ENCODE data around the gene ASTE1. TPM values are rescaled to one million over a fixed set of nuclear protein-coding genes. Genes with fewer than 3 reads are reported as not detected.
"Not testable (repeated sequence)": the region's sequence is repeated elsewhere in the genome, so short reads cannot be mapped to it uniquely, and the experiment has no call there.

The ASTE1 gene, protein sequence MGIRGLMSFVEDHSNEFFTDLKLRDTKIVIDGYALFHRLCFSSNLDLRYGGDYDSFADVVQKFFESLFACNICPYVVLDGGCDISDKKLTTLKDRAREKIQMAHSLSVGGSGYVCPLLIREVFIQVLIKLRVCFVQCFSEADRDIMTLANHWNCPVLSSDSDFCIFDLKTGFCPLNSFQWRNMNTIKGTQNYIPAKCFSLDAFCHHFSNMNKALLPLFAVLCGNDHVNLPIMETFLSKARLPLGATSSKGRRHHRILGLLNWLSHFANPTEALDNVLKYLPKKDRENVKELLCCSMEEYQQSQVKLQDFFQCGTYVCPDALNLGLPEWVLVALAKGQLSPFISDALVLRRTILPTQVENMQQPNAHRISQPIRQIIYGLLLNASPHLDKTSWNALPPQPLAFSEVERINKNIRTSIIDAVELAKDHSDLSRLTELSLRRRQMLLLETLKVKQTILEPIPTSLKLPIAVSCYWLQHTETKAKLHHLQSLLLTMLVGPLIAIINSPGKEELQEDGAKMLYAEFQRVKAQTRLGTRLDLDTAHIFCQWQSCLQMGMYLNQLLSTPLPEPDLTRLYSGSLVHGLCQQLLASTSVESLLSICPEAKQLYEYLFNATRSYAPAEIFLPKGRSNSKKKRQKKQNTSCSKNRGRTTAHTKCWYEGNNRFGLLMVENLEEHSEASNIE
- total RNA-seq = 10 to 100 TPM; 10.2 to 10.8 TPM

DNA sequence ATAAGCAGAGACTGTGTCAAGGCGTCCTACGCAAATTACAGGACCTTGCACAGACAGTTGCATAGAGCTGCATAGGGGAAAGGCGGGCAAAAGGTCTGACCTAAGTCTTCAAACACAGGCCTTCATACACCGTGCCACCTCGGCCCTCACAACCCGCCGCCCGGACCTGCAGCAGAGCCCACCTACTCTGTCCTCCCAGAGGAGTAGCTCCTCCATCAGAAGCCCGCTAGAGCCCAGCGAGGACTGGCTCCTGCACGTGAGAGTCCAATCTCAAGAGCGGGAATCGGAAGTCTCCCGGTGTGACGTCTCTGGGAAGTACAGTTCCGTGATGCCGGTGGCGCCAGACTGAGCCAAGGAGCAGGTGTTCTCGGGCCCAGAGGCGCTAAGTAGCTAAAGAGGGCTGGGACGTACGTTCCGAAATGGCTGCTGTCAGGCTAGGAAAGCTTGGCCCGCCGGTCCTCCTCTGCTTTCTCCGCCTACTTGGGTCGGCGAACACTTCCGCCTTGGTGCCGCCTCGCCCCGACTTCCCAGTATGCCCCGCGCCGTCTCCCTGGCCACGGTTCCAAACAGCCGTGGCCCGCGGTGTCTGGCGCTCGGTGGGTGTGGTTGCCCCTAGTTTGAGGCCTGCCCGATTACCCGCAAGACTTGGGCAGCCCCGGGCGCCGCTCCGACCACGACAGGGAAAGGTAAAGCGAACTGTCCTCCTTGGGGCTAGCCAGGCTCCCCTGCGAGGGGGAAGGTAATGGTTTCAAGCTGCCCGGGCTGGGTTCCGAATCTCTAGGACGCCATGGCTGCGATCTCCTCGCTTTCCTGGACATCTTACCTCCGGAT, at the start of gene ASTE1, which contains the start of gene NEK11:
TSS of gene ASTE1 (minus strand) at position 505 of the 831 bp plus-strand sequence. CDS start 1,519 bp downstream, outside the sequence.
TSS of gene NEK11 (plus strand) at position 557 of the 831 bp plus-strand sequence. CDS start 2,832 bp downstream, outside the sequence.
- Mint-ChIP-seq H3K36me3 (ENCODE audit: insufficient read depth in 2 of 2) (peaks cover 3 to 18% of the 10 kb centered on the region in 2 donors), H3K27ac (peak within 1 kb of the TSS; percentile 90), H3K4me1 (ENCODE audit: low read depth) (peaks cover 47% of the 10 kb centered on the region), H3K4me3 (peak within 1 kb of the TSS; percentile 92 to 95), H3K27me3 (ENCODE audit: low read depth) (no peaks in the 10 kb centered on the region), H3K9me3 (peaks cover 0 to 2% of the 10 kb centered on the region in 2 donors)
- DNase-seq (peak; percentile 90 to 93), ATAC-seq (replicated peaks in 1 of 2) (peak; percentile 98 to 99)

DNA sequence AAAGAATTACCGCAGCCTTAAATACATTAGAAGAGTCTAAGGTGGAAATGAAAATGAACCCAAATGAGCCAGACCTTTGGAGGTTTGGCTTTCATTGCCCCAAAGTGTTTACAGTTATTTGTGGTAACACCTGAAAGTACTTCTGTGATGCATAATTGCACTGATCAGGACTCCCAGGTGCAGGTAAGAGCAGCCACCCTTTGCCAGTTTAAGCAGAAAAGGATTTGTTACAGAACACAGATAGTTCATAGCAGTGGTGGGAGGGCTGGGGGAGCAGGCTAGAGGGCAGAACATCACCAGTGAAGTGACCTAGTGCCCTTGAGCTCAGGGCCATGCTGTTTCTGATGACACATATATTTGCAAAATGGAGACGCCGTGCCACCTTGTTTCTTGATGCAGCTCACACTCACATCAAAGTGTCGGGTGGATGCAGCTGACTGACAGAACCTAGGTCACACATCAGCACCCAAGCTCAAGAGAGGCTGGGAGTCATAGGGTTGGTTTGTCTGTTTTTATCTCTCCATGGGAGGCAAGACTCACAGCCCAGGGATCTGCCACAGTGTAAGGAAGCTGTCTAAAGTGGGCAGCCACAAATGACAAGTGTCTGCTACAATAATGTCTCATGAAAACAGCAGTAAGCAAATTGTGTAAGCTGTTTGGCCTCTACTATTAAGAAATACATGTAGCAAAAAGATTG, 49.2 kb upstream of the ASTE1 start:
- Mint-ChIP-seq H3K36me3 (ENCODE audit: insufficient read depth in 2 of 2) (no peaks in the 10 kb centered on the region), H3K4me3 (no peak overlapping the region), H3K27ac (no peak overlapping the region), H3K27me3 (ENCODE audit: low read depth) (no peaks in the 10 kb centered on the region), H3K9me3 (no peaks in the 10 kb centered on the region), H3K4me1 (ENCODE audit: low read depth) (peaks cover 7% of the 10 kb centered on the region)
- no peak for ATAC-seq (replicated peaks in 1 of 2)
- no peak for DNase-seq

DNA sequence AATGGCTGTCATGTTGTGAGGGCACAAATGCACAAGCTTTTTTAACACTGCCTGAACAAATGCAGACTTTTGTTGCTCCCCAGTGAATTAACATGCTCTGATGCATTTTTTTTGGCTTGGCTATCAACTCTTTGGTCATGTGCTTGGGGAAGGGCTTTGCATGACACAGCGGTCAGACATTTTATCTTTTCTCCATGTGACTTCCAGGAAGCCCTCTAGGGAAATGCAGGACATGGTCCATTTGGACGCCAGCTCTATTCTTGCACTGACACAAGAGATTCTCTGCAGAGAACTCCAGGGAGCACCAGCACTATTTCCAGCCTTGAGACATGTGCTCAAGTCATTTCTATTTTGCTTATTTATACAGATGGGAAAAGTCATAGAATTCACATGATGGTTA, 46.2 kb upstream of the ASTE1 start:
- peaks cover 7% of the 10 kb centered on the region for H3K4me1 Mint-ChIP-seq (ENCODE audit: low read depth)
- no peak overlapping the region for H3K27ac Mint-ChIP-seq
- no peak overlapping the region for H3K4me3 Mint-ChIP-seq
- DNase-seq (no peak), ATAC-seq (replicated peaks in 1 of 2) (no peak)
- H3K9me3 Mint-ChIP-seq = no peaks in the 10 kb centered on the region
- H3K27me3 Mint-ChIP-seq (ENCODE audit: low read depth) = no peaks in the 10 kb centered on the region
- H3K36me3 Mint-ChIP-seq (ENCODE audit: insufficient read depth in 2 of 2) = no peaks in the 10 kb centered on the region

DNA sequence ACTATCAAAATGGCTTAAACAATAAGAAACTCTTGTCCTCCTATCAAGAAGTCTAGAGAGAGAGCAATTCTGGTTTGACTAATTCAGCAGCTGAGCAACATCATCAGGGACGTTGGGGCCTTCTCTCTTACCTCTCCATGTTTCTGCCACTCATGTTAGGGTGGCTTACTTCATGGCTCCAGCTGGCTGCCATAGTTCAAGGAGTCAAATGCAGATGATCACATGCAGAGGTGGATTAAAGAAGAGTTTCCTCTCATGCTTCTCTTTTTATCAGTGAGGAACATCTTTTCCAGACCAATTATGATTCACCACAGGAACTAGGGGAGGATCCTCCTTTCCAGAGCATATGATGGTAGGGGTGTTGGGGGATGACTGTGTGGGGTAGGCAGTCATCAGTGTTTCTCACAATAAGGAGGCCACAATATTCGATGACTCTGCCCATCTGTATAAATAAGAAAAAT, 45.5 kb upstream of the ASTE1 start:
- no peaks in the 10 kb centered on the region for H3K36me3 Mint-ChIP-seq (ENCODE audit: insufficient read depth in 2 of 2)
- no peaks in the 10 kb centered on the region for H3K27me3 Mint-ChIP-seq (ENCODE audit: low read depth)
- H3K27ac Mint-ChIP-seq = no peak overlapping the region
- no peak overlapping the region for H3K4me3 Mint-ChIP-seq
- DNase-seq (no peak), ATAC-seq (replicated peaks in 1 of 2) (no peak)
- H3K4me1 Mint-ChIP-seq (ENCODE audit: low read depth) = peaks cover 11% of the 10 kb centered on the region
- H3K9me3 Mint-ChIP-seq = no peaks in the 10 kb centered on the region

DNA sequence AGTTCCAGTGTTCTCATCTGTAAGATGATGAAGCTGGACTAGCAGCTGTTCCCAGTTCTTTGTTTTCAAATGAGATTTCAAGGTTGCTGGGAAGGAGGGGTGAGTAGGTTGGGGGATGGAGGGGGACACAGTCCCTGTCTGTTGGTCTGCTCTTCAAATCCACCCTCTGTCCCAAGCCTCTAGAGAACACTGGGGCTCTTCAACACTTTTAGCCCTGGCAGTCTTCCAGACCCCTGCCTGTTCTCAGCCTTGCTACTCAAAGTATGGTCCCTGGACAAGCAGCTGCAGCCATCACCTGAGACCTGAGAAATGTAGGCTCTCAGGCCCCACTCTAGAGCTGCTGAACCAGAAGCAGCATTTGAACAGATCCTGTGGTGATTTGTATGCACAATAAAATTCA, 41.4 kb upstream of the ASTE1 start:
- Mint-ChIP-seq H3K4me3 (no peak overlapping the region), H3K4me1 (ENCODE audit: low read depth) (peaks cover 20% of the 10 kb centered on the region), H3K27me3 (ENCODE audit: low read depth) (no peaks in the 10 kb centered on the region), H3K9me3 (no peaks in the 10 kb centered on the region), H3K27ac (no peak overlapping the region), H3K36me3 (ENCODE audit: insufficient read depth in 2 of 2) (no peaks in the 10 kb centered on the region)
- ATAC-seq (replicated peaks in 1 of 2) = no peak
- DNase-seq = no peak

DNA sequence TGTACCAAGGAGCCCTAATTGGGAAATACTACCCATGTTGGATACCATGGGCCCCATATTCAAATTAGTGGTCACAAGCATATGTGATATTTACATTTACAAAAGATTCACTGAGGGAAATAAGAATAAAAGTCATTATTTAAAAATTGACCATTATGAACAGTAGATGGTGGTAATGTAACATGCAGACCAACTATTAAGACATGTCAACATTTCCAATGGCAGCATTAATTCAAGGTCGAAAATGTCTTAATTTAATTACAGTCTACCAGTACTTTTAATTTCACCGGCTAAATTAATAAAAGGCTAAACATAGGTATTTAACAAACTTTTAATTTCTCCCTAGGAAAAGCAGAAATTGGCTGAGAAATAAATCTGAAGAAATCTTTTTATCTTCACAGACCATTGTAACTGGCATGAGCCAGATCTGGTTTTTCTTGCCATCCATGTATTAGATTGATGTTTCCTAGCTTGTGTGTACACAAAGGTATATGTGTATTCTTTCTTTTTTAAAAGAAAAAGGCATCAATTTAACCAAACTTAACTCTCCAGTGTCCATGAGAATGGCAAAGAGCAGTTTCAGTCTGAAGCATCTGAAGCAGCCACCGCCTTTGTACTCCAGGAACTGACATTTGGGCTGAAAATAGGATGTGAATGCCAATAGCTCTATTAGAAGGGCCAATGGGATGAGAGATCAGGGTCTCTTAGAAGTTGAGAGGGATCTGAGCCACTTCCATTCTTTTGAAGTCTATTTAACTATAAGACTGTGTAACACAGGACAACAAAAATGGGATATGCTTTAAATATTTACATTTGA, 26.6 kb upstream of the ASTE1 start:
- DNase-seq (no peak), ATAC-seq (replicated peaks in 1 of 2) (no peak)
- Mint-ChIP-seq H3K4me1 (ENCODE audit: low read depth) (no peaks in the 10 kb centered on the region), H3K9me3 (no peaks in the 10 kb centered on the region), H3K4me3 (no peak overlapping the region), H3K27ac (no peak overlapping the region), H3K27me3 (ENCODE audit: low read depth) (no peaks in the 10 kb centered on the region), H3K36me3 (ENCODE audit: insufficient read depth in 2 of 2) (peaks cover 0 to 1% of the 10 kb centered on the region in 2 donors)

DNA sequence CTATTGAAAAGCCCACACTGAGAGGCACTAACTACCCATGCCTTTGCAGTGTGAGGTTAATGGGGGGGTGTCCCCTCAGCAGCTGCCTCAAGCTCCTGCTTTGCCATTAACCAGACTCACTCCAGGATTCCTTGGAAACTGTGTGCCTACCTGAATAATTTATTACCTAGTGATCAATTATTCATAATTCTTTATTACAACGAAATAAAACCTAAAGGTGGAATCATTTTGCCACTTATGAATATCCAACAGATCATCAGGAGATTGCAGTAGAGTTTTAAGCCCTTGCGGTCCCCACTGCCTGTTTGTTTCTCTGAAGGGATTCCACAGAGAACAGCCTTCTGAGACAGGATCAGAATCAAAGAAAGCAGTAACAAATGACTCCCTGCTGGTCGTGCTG, 23.4 kb upstream of the ASTE1 start:
- H3K27ac Mint-ChIP-seq = no peak overlapping the region
- peaks cover 4 to 7% of the 10 kb centered on the region in 2 donors for H3K36me3 Mint-ChIP-seq (ENCODE audit: insufficient read depth in 2 of 2)
- no peaks in the 10 kb centered on the region for H3K27me3 Mint-ChIP-seq (ENCODE audit: low read depth)
- ATAC-seq (replicated peaks in 1 of 2) = no peak
- DNase-seq = no peak
- no peak overlapping the region for H3K4me3 Mint-ChIP-seq
- no peaks in the 10 kb centered on the region for H3K4me1 Mint-ChIP-seq (ENCODE audit: low read depth)
- H3K9me3 Mint-ChIP-seq = peaks cover 6 to 10% of the 10 kb centered on the region in 2 donors

DNA sequence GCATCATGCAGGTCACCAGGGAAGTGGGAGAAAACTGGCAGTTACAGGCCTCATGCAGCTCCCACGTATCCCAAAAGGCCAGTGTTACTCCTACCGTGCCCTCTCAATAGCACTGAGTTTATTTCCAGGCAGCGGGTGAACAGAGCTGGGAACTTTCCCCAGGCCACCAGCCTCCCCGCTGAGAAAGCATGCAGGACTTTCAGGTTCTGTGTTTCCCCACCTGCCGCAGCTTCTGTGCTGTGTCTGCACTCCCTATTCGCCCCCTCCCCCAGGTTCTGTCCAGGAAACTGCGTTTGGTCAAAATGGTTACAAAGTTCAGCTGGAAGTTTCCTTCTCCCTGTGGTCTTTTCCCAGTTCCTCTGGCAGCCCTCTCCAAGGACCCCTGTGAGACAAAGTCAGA, 21.4 kb upstream of the ASTE1 start:
- Mint-ChIP-seq H3K27ac (no peak overlapping the region), H3K4me3 (no peak overlapping the region), H3K36me3 (ENCODE audit: insufficient read depth in 2 of 2) (peaks cover 20% of the 10 kb centered on the region in 2 donors), H3K9me3 (peaks cover 21 to 22% of the 10 kb centered on the region in 2 donors), H3K27me3 (ENCODE audit: low read depth) (no peaks in the 10 kb centered on the region), H3K4me1 (ENCODE audit: low read depth) (peaks cover 2% of the 10 kb centered on the region)
- ATAC-seq (replicated peaks in 1 of 2) = no peak
- no peak for DNase-seq

DNA sequence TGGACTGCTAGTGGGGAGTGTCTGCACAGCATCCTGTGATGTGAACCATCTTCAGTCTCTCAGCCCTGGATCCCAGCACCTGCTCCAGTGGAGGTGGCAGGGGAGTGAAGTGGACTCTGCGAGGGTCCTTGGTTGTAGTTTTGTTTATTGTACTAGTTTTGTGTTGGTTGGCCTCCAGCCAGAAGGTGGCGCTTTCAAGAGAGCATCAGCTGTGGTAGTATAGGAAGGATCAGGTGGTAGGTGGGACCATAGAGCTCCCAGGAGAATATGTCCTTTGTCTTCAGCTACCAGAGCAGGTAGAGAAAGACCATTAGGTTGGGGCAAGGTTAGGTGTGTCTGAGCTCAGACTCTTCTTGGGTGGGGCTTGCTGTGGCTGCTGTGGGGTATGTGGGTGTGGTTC, 21.0 kb upstream of the ASTE1 start:
- H3K4me1 Mint-ChIP-seq (ENCODE audit: low read depth) = peaks cover 6% of the 10 kb centered on the region
- H3K27ac Mint-ChIP-seq = no peak overlapping the region
- no peak for ATAC-seq (replicated peaks in 1 of 2)
- peaks cover 20 to 22% of the 10 kb centered on the region in 2 donors for H3K36me3 Mint-ChIP-seq (ENCODE audit: insufficient read depth in 2 of 2)
- DNase-seq = no peak
- no peak overlapping the region for H3K4me3 Mint-ChIP-seq
- H3K9me3 Mint-ChIP-seq = peaks cover 21 to 22% of the 10 kb centered on the region in 2 donors
- no peaks in the 10 kb centered on the region for H3K27me3 Mint-ChIP-seq (ENCODE audit: low read depth)

DNA sequence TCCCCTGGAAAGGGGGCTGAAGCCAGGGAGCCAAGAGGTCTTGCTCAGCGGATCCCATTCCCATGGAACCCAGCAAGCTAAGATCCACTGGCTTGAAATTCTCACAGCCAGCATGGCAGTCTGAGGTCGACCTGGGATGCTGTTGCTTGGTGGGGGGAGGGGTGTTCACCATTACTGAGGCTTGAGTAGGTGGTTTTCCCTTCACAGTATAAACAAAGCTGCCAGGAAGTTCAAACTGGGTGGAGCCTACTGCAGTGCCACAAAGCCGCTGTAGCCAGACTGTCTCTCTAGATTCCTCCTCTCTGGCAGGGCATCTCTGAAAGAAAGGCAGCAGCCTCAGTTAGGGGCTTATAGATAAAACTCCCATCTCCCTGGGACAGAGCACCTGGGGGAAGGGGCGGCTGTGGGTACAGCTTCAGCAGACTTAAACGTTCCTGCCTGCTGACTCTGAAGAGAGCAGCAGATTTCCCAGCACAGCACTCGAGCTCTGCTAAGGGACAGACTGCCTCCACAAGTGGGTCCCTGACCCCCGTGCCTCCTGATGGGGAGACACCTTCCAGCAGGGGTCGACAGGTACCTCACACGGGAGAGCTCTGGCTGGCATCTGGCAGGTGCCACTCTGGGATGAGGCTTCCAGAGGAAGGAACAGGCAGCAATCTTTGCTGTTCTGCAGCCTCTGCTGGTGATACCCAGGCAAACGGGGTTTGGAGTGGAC, 15.8 kb upstream of the ASTE1 start:
- ATAC-seq (replicated peaks in 1 of 2) (peak; percentile 50 to 78), DNase-seq (peak; percentile 40 to 56)
- peaks cover 18 to 20% of the 10 kb centered on the region in 2 donors for H3K9me3 Mint-ChIP-seq
- H3K27ac Mint-ChIP-seq = peak overlapping the region; percentile 83
- peak overlapping the region; percentile 10 to 59 for H3K4me3 Mint-ChIP-seq
- peaks cover 30% of the 10 kb centered on the region for H3K4me1 Mint-ChIP-seq (ENCODE audit: low read depth)
- H3K36me3 Mint-ChIP-seq (ENCODE audit: insufficient read depth in 2 of 2) = peaks cover 17 to 24% of the 10 kb centered on the region in 2 donors
- not testable (repeated sequence) for H3K27me3 Mint-ChIP-seq (ENCODE audit: low read depth)

DNA sequence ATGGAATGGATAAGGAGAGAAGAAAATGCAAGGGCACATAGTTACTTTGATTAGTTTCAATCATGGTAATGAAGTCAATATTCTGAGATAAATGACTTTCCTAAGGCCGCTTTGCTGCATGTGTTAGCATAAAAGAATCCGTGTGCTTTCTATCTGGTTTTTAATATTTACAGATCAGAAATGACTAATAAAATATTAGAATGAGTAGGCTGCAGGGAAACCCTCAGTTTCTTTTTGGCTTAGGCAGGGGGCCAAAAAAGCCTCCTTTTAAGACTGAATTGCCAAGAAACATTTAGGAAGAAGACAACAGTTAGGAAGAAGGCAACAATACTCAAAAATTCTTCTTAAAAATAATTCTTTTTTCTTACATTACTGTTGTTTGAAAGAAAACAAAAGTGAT, 11.7 kb upstream of the ASTE1 start:
- H3K4me1 Mint-ChIP-seq (ENCODE audit: low read depth) = peaks cover 30% of the 10 kb centered on the region
- H3K9me3 Mint-ChIP-seq = peaks cover 1 to 2% of the 10 kb centered on the region in 2 donors
- H3K27ac Mint-ChIP-seq = no peak overlapping the region
- DNase-seq (no peak), ATAC-seq (replicated peaks in 1 of 2) (no peak)
- no peak overlapping the region for H3K4me3 Mint-ChIP-seq
- no peaks in the 10 kb centered on the region for H3K27me3 Mint-ChIP-seq (ENCODE audit: low read depth)
- peaks cover 2 to 7% of the 10 kb centered on the region in 2 donors for H3K36me3 Mint-ChIP-seq (ENCODE audit: insufficient read depth in 2 of 2)

All from activated T-cell treated with anti-CD3 and anti-CD28 coated beads, Interleukin-2, amount 50 U/mL, for 72 hours (primary cell).